Glutamatergic neuron (in vitro differentiated cells): ENCODE measurements around the gene GFOD1. TPM values are rescaled to one million over a fixed set of nuclear protein-coding genes. Genes with fewer than 3 reads are reported as not detected.
"Not testable (repeated sequence)": the region's sequence is repeated elsewhere in the genome, so short reads cannot be mapped to it uniquely, and the experiment has no call there.

Experiments
- DNase-seq: peaks from one replicate; pipeline ENCODE4 v3.0.0; 2022
- H3K27ac Mint-ChIP-seq: one replicate; pipeline ENCODE4 v1.8.0; 2020; ENCODE audit warnings: mild to moderate bottlenecking, mixed read lengths, inconsistent platforms; ENCODE audit not compliant: unreplicated experiment
- H3K27me3 Mint-ChIP-seq: one replicate; pipeline ENCODE4 v1.8.0; 2020; ENCODE audit warnings: mild to moderate bottlenecking, moderate library complexity, mixed read lengths, inconsistent platforms; ENCODE audit not compliant: unreplicated experiment
- H3K36me3 Mint-ChIP-seq: one replicate; pipeline ENCODE4 v1.8.0; 2020; ENCODE audit warnings: mild to moderate bottlenecking, mixed read lengths, inconsistent platforms; ENCODE audit not compliant: unreplicated experiment
- H3K4me1 Mint-ChIP-seq: one replicate; pipeline ENCODE4 v1.8.0; 2020; ENCODE audit warnings: mild to moderate bottlenecking, low read depth, mixed read lengths, inconsistent platforms; ENCODE audit not compliant: unreplicated experiment
- H3K4me3 Mint-ChIP-seq: one replicate; pipeline ENCODE4 v1.8.0; 2020; ENCODE audit warnings: mild to moderate bottlenecking, mixed read lengths, inconsistent platforms; ENCODE audit not compliant: unreplicated experiment
- H3K9me3 Mint-ChIP-seq: one replicate; pipeline ENCODE4 v1.8.0; 2020; ENCODE audit warnings: mild to moderate bottlenecking, moderate library complexity, mixed read lengths, inconsistent platforms; ENCODE audit not compliant: unreplicated experiment
- total RNA-seq: library from RNA; stranded (reverse); fragmentation: NEBNext Ultra II Directional; extraction: Animal tissue kit (Norgen Biotek cat#: 25700); gene quantifications from one replicate; pipeline ENCODE4 v1.2.1, GENCODE V29; 2021; ENCODE audit not compliant: unreplicated experiment
- TF ChIP-seq, protein P1 (sequence below): fragments of 200-600 bp; sonication (generic); IDR thresholded peaks from one replicate; pipeline ENCODE4 v1.5.0; 2021; ENCODE audit not compliant: partially characterized antibody, unreplicated experiment

The GFOD1 gene
- total RNA-seq, 1 donor from 2014 or later, result 4.1 TPM

DNA sequence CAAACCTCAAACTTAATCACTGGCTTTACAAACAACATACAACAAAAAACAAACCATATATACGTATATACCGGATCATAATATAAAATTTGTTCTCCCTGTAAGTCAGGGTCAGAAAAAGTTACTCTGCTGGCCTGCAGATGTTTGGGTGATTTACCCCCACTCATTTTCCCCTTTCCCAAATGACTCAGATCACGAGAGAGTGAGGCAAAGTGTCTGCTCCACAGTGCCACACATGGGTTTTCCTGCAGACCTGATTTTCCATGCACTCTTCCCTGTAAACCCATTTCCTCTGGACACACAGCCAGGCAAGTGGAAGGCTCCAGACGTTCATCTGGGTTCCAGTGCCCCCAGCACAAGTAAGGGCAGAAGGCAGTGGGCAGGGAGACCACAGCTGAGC, 23.5 kb downstream of the GFOD1 start:
- Mint-ChIP-seq H3K4me3 (no peak overlapping the region), H3K27ac (no peak overlapping the region), H3K36me3 (no peaks in the 10 kb centered on the region), H3K4me1 (peaks cover 4% of the 10 kb centered on the region), H3K9me3 (no peaks in the 10 kb centered on the region), H3K27me3 (peaks cover 8% of the 10 kb centered on the region)
- DNase-seq, result no peak
- TF ChIP-seq, protein P1, sequence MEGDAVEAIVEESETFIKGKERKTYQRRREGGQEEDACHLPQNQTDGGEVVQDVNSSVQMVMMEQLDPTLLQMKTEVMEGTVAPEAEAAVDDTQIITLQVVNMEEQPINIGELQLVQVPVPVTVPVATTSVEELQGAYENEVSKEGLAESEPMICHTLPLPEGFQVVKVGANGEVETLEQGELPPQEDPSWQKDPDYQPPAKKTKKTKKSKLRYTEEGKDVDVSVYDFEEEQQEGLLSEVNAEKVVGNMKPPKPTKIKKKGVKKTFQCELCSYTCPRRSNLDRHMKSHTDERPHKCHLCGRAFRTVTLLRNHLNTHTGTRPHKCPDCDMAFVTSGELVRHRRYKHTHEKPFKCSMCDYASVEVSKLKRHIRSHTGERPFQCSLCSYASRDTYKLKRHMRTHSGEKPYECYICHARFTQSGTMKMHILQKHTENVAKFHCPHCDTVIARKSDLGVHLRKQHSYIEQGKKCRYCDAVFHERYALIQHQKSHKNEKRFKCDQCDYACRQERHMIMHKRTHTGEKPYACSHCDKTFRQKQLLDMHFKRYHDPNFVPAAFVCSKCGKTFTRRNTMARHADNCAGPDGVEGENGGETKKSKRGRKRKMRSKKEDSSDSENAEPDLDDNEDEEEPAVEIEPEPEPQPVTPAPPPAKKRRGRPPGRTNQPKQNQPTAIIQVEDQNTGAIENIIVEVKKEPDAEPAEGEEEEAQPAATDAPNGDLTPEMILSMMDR, result no peak

DNA sequence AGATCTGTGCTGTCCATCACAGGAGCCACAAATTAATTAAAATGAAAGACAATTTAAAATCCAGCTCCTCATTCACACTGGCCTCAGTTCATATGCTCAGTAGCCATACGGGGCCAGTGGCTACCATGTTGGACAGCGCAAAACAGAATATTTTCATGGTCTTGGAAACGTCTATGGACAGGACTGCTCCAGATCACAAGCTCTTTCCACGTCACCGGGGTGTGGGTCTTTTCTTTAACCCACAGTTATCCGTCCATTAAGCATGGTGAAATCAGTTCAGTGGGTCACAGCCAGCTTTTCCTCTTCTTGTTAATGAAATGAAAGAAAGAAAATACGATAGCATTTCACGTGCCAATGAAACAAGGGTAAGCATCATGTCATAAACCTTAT, 24.1 kb downstream of the GFOD1 start:
- Mint-ChIP-seq H3K36me3 (no peaks in the 10 kb centered on the region), H3K4me3 (no peak overlapping the region), H3K9me3 (no peaks in the 10 kb centered on the region), H3K27me3 (peaks cover 8% of the 10 kb centered on the region), H3K27ac (no peak overlapping the region), H3K4me1 (peaks cover 4% of the 10 kb centered on the region)
- TF ChIP-seq, protein P1, result no peak
- no peak for DNase-seq

DNA sequence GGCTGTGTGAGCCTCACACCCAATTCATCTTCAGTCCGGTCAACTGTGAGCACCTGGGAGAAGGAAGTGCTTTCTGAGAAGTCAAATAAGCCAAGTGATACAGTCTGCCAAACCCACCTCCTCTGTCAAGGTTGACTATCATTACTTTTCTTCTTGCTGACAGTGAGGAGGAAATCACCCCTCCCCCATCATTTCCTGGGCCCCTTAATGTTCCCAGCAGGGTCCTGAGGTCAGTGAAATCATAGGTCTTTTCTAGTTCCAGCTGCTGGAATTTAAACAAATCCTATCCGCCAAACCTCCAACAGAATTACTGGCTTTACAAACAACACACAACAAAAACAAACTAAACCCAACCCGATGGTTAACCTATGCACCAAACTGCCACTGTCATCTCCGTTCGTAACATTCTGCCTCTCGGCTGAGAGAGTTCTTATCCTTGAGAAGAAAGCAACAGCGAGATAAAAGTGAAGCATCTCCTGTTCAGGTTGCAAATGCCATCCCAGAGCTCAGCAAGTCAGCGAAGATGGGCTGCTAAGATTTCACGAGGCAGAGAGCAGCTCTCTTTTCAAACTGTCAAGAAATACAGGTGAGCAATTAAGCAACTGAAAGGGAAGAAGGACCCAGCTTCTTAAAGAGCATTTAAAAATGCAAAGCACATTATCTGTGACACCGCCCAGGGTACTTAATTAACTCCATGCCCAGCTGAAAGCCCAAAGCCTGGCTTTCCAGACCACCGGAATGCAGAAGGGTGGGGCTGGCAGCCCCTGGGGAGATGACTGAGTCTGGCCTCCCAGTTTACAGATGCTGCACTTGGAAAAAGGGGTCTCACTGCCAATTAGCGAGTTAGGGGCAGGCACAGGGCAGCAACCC, 24.7 kb downstream of the GFOD1 start:
- Mint-ChIP-seq H3K27me3 (peaks cover 8% of the 10 kb centered on the region), H3K36me3 (no peaks in the 10 kb centered on the region), H3K27ac (no peak overlapping the region), H3K4me1 (peaks cover 4% of the 10 kb centered on the region), H3K4me3 (no peak overlapping the region), H3K9me3 (no peaks in the 10 kb centered on the region)
- no peak for DNase-seq
- TF ChIP-seq, protein P1, result no peak

DNA sequence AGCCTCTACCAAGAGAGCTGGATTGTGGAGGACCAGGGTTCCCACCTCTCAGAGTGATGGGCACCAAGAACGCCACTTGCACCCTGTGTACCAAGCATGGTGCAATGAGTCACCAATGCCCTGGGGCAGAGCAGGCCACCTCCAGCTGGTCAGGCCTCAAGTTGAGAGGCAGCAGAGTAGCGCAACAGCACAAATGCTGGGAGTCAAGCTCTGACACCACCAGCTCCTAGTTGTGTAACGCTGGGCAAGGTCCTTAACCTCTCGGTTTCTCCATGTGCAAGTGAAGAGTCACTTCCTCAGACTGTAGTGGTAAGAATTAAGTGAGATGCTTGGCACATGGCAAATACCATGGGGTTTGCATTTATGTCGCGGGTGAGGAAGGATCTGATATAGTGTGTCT, 25.6 kb downstream of the GFOD1 start:
- Mint-ChIP-seq H3K27me3 (peaks cover 8% of the 10 kb centered on the region), H3K36me3 (no peaks in the 10 kb centered on the region), H3K4me1 (peaks cover 4% of the 10 kb centered on the region), H3K4me3 (no peak overlapping the region), H3K9me3 (no peaks in the 10 kb centered on the region), H3K27ac (no peak overlapping the region)
- TF ChIP-seq, protein P1, result no peak
- DNase-seq, result no peak

DNA sequence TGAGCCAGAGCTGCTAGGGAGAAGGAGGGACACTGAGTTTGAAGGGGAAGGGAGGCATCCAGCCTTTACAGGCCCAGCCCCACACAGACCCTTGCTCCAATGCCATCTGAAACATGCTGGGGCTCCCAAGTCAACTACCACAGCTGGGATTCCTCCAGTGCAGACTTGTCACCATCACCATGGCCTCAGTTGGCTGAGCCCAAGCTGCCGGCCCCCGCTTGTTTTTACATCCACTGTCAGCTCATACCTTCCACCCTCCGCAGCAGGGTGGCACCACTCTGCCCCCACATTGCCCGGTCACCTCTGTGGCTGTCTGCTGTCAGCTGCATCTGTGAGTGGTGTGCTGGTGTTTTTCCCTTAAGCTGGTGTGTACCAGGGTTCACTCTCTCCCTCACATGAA, 26.1 kb downstream of the GFOD1 start:
- H3K27me3 Mint-ChIP-seq, result peaks cover 6% of the 10 kb centered on the region

DNA sequence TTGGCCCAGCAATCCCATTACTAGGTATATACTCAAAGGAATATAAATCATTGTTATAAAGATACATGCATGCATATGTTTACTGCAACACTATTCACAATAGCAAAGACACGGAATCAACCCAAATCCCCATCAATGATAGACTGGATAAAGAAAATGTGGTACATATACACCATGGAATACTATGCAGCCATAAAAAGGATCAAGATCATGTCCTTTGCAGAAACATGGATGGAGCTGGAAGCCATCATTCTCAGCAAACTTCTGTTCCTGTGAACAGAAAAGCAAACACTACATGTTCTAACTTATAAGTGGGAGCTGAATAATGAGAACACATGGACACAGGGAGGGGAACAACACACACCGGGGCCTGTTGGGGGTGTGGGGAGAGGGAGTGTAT, 27.1 kb downstream of the GFOD1 start:
- H3K27ac Mint-ChIP-seq, H3K4me1 Mint-ChIP-seq, H3K4me3 Mint-ChIP-seq, H3K9me3 Mint-ChIP-seq, DNase-seq, H3K36me3 Mint-ChIP-seq, H3K27me3 Mint-ChIP-seq: not testable (repeated sequence)

More for the DNA sequence above, 26.1 kb downstream of the GFOD1 start:
- H3K4me3 Mint-ChIP-seq, result no peak overlapping the region
- no peaks in the 10 kb centered on the region for H3K36me3 Mint-ChIP-seq
- no peak overlapping the region for H3K27ac Mint-ChIP-seq
- TF ChIP-seq, protein P1, result no peak
- H3K4me1 Mint-ChIP-seq, result peaks cover 4% of the 10 kb centered on the region
- no peaks in the 10 kb centered on the region for H3K9me3 Mint-ChIP-seq
- no peak for DNase-seq
